Breast epithelium (tissue), 3 donors: ENCODE measurements around the gene NMBR.
"Not testable (repeated sequence)": the region's sequence is repeated elsewhere in the genome, so short reads cannot be mapped to it uniquely, and the experiment has no call there.

Experiments used
- CTCF ChIP-seq, 3 donors: fragments of 450-650 bp; IDR thresholded peaks; one replicate each; pipeline ENCODE4 v1.5.1; 2016 to 2017; ENCODE audit warnings: antibody characterized with exemption in 3 of 3, mild to moderate bottlenecking in 3 of 3, moderate library complexity in 3 of 3
- POLR2A ChIP-seq: fragments of 450-650 bp; IDR thresholded peaks from one replicate; pipeline ENCODE4 v1.6.1; 2016; ENCODE audit warnings: antibody characterized with exemption, mild to moderate bottlenecking, moderate library complexity
- POLR2AphosphoS5 ChIP-seq, 3 donors: sonication (generic); formaldehyde crosslinking; IDR thresholded peaks; one replicate each; pipeline ENCODE4 v1.6.1; 2017; ENCODE audit warnings: antibody characterized with exemption in 3 of 3

- not testable (repeated sequence) for TF ChIP-seq POLR2A; CTCF (IDR thresholded peaks at IDR 0.05); POLR2AphosphoS5 (IDR thresholded peaks at IDR 0.05)
Observed at GRCh38 chr6:142188341-142188740, 41.4 kb upstream of the NMBR start.
